G401.6 (cell line): Measurements from ENCODE around the gene PHTF2.

Experiments
- FAIRE-seq: peaks from 2 replicates; lab custom pipeline; 2012; peaks lifted over from hg19 to GRCh38; lab: Jason Lieb, UNC

The PHTF2 gene

DNA sequence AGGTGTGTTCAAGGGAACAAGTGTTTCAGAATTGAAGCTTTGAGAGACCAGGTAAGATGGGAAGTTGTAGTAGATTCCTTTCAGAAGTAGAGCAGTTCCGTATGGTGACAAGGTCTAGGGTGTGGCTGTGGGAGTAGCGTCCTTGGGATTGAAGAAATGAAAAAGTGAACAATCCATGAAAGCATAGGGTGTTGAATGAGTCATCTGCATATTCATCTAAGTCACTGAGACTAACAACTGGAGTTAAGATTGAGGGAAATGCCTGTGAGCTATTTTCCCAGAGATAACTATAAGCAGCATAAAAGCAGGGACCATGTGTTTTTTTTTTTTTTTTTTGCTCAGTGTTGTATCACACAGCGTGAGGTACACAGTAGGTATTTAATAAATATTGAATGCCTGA lies 134.8 kb downstream of the PHTF2 start:
- no peak for FAIRE-seq

DNA sequence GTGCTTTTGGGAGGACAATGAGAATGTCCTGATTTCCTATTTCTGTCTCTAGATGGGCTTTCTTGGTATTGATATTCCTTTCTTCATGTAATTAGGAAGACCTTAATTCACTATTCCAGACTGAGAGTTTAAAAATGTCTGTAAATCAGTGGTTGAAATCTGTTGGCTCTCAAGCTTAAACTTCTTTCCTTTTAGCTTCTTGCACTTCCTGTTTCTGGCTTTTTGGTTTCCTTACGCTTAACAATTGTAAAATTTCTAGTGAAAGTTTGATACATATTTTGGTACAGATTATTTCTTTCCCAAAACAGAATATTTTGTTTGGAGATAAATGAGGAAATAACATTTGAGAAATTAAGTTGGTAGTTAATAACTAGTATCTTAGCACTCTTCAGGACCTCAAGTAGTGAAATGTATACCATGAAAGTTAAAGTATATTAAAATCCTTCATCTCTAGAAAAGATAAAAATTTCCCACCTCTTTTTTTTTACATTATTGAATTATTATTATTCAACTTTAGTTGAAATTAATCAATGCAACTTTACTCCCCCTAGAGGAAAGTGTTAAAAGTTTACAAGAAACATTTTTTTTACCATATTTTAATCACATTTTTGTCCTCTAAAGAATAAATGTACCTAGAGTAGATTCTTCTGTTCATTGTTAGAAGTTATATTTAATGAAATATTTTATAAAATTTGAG lies 137.2 kb downstream of the PHTF2 start:
- peak; percentile 96 for FAIRE-seq

DNA sequence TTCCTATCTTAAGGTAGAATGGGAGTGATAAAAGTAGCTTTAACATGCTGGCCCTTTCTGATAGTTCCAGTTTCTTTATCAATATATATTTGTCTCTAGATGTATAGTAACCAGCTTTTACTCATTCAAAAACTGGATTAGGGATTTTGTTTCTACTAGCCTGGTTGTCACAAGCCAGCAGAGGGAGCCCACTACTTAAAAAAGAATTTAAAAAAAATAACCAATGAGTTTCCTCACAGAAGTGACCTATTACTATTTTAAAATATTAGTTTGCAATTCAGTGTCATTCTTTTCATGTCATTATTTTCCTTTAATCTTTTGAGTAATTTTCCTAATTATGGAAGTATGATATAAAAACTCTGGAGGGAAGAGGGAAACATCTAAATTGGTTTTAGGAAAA lies 142.1 kb downstream of the PHTF2 start:
- FAIRE-seq = peak; percentile 97

DNA sequence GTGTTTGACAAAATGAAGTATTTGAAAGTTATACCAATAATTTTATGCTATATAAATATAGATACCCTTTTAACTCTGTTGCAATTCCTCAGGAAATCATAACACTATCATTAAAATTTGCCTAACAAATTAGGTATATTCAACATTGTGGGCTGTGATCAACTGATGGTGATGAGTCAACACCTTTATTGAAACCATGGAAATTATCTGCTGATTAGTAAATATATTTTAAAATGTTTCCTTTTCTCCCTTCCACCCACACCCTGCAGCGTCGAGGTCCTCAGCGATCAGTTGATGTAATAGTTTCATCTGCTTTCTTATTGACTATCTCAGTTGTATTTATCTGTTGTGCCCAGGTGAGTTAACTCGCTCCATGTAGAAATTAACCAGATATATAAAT lies 143.9 kb downstream of the PHTF2 start:
- no peak for FAIRE-seq

DNA sequence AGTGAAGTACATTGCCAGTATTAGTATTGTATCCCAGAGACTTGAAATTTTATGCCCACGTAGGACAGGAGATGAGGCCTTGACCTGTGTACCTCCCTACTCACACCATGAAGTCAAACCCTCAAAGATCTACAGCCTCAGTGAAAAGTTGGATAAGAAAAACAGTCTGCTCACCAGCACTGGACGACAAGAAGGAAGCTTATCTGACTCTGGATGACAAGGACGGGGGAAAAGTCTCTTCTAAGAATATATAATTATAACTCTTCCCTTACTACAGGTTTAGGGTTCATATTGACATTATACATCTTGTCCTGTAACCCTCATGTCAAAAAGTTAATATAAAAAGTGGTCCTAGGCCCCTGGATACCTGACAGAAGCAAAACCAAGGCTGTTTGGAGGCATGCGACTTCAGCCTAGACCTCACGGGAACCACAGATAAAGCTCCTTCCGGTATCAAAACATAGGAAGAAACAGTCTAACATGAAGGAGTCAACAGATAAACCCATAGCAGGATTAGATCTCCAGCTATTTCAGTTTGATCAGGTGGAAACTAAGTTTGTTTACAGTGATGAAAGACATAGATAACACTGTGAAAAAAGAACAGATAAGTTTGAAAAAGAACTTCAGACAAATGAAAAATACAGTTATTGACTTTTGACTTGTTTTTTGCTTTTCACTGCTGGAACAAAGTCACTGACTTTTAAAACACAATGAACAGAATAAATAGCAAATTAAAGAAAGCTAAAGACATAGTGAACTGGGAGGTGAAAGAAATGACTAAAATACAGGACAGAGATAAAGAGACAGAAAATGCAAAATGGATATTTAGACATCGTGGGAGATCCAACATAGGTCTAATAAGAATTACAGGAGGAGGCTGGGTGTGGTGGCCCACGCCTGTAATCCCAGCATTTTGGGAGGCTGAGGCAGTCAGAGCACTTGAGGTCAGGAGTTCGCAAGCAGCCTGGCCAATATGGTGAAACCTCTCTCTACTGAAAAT lies 145.9 kb downstream of the PHTF2 start:
- no peak for FAIRE-seq

DNA sequence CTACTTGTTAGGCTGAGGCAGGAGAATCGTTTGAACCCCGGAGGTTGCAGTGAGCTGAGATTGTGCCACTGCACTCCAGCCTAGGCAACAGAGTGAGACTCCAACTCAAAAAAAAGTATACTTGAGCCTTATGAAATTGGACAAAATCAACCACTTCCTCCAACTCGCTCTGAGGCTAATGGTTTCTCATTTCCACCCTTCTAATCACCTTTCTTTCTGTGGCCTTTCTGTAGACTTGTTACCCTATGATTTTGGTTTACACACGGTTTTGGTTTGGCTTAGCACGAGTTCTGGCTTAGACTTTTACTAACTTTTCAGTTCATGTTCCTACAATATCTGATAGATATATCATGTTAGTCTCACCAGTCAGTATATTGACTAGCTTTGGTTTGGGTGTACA lies 152.0 kb downstream of the PHTF2 start:
- no peak for FAIRE-seq

DNA sequence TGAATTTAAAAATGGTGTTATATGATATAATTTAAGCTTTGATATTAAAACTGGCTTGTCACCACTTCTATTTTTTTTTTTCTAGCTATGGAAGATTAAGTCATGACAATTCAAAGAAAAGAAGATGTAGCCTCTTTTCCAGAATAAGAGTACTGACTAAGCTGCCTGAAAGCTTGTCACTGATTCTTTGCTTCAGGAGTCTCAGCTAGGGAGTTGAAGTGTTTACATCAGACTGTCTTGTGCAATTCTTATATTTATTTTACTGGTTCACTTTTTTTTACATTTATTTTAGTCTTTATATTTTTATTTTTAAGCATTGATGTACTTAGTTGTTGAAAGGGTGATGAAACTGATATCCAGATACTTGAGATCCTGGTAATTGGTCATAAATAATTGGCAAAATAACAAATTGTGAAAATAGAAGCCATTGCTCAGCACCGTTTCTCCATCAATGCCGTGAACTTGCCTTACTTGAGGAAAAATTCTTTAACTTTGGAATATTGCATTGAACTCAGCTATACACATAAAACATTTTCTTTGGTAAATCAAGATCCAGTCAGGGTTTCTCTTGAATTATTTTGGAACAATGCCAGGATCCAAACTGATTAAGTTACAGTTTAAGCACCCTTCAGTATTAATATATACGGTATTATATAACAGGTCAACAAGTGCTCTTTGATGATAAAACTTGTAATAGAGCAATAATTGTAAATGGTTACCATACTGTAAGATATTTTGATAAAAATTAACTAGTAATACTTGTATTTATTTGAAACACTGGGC lies 156.4 kb downstream of the PHTF2 start:
- no peak for FAIRE-seq

DNA sequence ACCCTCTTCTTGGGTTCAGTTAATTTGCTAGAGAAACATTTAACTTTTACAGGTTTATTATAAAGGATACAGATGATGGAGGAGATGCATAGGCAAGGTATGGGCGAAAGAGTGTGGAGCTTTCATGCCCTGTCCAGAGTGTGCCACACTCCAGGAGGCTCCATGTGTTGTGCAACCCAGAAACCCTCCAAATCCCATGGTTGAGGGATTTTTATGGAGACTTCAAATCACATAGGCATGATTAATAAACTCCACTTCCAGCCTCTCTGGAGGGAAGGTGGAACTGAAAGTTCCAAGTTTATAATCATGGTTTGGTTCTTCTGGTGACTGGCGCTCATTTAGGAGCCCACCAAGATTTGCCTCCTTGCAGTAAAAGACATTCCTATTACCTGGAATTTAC lies 159.9 kb downstream of the PHTF2 start:
- FAIRE-seq = no peak

DNA sequence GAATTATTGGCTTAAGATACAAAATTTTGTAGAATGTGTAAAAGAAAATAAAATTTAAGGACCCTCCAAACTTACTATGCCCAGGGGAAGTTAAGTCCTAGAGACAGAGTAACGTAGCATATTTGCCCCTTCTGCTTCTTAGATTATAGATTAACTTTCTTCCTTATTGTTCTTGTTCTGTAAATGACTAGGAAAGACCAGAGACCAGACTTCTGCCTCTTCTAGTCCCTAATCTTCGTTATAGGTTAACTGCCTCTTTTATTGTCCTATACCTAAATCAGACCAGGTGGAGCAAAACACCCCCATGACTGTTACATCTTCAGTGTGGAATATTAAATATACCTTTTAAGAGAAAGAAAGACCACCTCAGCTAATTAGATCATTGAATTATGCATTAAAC lies 160.5 kb downstream of the PHTF2 start:
- FAIRE-seq = no peak

DNA sequence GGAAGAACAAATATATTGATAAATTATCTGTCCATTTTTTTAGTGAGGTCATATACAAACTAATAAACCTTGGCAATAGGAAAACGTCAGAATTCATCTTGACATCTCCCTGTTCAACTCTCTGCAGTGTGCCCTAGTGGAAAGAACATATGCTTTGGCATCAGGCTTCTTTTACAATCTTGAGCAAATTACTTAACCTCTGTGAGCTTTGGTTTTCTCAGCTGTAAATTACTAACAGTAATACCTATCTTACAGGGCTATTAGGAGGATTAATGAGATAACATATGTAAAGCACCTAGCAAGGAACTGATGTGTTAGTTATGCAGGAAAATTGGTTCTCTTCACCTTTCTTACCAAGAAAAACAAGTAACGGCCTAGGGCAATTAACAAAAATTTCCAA lies 161.8 kb downstream of the PHTF2 start:
- no peak for FAIRE-seq

DNA sequence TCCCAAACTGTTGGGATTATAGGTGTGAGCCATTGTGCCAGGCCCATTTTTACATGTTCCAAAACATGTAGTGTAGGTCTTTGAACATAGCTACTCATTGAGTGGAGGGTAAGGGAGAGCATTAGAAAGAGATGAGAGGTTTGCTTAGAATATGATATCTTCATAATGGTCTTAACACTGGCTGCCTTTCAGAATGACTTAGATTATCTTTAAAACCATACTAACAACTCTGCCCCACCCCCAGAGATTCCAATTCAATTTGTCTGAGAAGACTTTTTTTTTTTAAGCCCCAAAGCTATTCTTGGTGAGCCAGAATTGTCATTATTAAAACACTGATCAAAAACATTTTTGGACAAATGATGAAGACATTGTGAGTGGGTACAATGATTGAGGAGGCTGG lies 168.9 kb downstream of the PHTF2 start:
- no peak for FAIRE-seq

DNA sequence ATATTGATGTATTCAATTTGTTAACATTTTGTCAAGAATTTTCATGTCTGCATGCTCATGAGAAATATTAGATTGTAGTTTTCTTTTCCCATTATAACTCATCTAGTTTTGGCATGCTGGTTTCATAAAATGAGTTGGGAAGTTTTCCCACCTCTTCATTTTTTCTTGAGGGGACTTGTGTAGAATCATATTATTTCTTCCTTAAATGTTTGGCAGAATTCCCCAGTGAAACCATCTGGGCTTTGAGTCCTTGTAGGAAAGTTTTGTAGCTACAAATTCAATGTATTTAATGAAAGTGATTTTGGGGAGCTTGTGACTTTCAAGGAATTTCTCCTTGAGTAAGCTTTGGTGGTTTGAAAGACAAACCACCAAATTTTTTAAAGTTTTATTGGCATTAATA lies 173.2 kb downstream of the PHTF2 start:
- no peak for FAIRE-seq

DNA sequence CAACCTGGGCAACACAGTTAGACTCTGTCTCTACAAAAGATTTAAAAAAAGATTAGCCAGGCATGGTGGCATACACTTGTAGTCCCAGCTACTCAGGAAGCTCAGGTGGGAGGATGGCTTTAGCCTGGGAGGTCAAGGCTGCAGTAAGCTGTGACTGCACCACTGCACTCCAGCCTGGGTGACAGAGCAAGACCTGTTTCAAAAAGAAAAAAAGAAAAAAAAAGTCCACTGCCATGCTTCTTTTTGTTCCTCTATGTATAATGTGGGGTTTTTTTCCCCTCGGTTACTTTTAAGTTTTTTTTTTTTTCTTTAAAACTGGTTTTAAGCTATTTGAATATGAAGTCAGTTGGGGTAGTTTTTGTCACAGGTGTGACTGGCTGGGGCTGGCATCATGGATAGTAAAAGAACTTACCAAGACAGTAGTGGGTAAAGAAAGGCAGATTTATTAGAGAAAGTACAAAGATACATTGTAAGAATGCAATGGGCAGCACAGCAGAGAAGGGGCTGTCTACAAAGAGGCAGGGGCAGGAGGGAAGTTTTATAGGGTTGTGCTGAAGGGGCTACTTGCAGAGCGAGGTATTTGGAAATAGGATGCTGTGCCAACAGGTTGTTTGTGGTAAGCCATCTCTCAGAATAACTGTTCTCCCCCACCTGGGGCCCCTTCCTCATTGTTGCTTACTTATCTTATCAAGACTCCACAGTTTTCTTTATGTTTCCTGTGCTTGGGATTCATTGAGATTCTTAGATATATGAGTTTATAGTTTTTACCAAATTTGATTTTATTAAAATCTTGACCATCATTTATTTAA lies 177.3 kb downstream of the PHTF2 start:
- FAIRE-seq = no peak

DNA sequence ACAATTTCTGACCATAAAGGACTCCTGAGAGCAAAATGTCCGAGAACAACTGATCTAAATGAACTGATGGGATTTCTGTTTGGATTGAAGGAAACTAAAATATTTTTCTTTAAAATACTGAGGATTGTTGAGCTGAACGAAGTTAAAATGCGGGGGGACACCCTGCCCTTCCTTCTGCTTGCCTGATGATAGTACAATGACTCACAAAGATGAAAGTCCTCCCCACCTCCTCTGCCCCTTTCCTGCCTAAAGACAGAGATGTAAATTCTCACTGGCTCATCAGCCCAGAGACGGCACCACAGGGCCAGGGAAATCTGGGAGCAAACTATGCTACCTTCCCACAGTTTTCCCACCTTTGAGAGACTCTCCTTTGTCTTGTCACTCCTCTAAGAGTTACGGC lies 180.6 kb downstream of the PHTF2 start:
- FAIRE-seq = no peak

DNA sequence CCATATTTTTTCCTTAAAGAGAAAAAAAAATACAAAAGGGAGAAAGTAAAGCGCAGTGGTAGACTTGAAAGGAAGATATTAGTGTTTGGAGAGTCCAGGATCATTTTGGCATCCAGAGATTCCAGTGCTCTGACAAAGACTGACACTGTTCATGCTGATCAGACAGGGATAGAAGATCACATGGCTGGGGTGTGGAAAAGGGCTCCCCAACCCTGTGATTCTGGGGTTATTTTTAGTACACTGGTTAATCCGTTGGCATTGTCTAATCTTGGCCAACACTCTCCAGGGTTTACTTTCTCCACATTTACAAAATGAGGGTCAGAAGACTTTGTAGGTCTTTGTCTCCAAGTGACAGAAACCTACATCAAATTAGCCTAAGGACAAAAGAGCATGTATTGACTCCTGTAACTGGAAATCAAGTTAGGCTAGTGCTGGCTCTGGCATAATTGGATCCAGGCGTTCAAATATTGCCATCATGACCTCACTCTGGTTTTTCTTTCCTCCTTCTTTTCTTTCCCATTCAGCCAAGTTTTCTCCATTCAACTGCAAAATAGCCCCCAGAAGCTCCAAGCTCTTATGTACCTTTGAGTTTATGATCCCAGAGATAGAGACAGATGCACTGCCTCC lies 181.6 kb downstream of the PHTF2 start:
- no peak for FAIRE-seq

DNA sequence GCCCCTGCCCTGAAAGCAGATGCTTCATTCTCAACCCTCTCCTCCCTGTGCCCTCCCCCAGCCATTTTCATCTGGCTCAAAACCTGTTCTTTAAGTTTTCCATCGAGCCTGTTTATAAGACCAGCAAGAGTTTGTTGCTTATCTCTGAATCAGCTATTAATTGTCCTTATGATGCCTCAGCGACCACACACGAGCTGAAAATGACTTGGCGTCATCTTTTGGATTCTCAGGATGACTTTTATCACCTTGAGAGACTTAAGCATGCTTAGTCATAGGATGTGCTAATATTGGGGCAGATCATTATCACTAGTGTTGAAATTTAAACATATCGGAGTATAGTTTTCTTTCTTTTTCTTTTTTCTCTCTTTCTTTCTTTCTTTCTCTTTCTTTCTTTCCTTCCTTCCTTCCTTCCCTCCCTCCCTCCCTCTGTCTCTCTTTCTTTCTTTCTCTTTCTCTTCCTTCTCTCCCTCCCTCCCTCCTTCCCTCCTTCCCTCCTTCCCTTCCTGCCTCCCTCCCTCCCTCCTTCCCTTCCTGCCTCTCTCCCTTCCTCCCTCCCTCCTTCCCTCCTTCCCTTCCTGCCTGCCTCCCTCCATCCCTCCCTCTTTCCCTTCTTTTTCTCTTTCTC lies 184.5 kb downstream of the PHTF2 start:
- no peak for FAIRE-seq

DNA sequence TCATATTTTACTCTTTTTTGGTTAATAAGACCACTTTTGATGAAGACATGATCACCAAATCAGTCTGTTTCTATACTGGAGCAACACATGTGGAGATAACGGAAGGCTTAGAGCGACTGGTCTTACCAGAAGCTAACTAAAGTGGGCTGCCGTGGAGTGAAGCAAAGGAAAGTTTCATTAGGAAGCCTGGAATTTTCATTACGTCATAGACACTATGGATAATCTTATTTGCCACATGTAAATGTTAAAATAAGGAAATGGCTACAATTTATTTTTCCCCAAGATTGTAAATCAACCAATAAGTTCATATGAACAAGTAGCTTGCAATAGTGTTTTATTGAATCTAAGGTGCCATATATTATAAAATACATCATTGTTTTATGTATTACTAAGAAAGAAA lies 185.4 kb downstream of the PHTF2 start:
- no peak for FAIRE-seq

DNA sequence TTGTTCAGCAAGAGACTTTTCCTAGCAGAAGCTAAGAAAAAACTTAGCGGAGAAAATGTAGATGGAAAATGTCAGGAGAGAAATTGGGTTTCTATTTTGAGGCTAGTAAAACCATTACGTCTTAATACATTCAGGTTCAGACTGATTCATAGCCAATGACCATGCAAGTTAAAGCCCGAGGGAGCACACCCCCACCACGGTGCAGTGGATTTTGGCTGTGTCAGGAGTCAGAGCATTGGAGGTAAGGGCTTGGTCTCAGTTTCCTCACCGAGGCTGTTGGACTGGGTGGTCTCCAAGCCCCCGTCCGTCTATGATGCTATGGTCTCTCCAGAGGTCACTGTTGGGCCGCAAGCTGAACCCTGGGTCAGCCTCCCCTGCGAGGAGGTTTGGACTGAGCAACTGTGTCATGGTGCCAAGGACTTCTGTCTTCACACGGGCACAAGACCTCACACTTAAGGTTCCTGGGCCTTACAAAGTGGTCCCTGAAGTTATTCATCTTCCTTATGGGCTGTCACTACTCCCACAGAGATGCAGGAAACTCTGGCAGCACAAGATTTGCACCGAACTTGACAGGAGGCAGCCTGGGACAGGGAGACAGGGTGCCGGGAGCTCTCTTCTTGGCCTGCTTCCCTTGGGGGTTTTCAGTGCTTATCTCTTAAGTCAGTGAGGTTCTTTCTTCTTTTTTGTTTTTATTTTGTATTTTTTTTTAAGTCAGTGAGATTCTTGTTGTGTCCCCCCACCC lies 186.8 kb downstream of the PHTF2 start:
- no peak for FAIRE-seq

DNA sequence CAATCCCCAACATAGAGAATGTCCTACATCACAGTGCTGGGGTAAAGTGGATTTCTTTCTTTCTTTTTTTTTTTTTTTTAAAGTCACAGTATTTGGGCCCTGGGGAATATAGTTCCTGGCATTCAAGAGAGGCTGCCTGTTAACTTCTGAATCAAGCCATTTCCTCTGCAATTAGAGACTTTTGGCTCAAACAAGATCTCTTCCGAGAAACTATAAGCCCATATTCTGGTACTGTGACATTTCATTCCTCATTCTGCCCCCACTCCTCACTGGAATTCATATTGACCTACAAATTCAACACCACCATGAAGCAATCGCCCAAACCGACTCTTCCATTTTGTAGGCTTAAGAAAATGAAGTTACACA lies 187.4 kb downstream of the PHTF2 start:
- no peak for FAIRE-seq

DNA sequence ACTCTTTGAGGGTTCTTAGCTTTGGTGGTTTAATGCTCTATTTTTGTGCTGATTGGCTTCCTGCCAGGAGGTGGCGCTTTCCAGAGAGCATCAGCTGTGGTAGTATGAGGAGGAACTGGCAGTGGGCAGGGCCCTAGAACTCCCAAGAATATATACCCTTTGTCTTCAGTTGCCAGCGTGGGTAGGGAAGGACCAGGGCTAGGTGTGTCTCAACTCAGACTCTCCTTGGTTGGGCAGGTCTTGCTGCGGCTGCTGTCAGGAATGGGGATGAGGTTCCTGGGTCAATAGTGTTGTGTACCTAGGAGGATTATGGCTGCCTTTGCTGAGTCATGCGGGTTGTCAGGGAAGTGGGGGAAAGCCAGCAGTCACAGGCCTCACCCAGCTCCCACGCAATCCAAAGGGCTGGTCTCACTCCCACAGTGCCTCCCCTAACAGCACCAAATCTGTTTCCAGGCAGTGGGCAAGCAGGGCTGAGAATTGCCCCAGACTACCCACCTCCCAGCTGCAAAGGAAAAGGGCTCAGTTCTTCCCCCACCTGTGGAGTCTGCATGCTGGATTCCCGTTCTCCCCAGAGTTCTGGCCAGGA lies 191.5 kb downstream of the PHTF2 start:
- no peak for FAIRE-seq
